ENCODE measurements around the gene COMMD9.

Gene COMMD9

DNA sequence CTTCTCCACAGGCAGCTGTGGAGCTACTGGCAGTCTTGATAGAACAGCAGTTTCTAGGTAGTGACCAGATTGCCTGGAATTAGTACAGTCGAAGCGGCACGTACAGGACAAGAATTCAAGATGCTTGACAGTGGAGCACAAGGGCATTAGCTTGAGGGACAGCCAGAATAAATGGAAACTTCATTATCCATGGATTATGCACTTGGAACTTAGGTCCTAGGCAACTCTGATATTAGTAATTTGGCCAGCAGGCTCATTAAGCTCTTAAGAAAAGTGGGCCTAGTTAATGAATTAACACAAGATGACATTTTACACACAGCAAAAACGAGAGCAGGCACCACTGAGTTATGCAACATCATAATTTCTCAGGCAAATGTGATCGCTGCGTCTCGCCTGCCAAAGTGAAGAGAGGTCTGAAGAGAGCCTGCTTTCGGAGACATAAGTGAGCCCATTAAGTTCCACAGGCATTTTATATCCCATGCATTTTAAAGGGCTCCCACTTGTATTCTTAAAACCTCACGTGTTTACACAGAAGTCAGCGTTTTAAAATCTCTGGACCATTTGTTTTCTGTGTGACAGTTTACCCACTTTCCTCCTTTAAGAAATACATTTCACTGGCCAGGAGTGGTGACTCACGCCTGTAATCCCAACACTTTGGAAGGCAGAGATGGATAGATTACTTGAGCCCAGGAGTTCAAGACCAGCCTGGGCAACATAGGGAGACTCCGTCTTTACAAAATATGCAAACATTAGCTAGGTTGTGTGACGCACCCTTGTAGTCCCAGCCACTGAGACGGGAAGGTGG lies 66.2 kb downstream of the COMMD9 start:
- DNase-seq (ENCODE audit: low spot score), result no peak

Measured in ecto neural progenitor cell (in vitro differentiated cells).